Measurements from ENCODE around the gene RNF144A.

DNA sequence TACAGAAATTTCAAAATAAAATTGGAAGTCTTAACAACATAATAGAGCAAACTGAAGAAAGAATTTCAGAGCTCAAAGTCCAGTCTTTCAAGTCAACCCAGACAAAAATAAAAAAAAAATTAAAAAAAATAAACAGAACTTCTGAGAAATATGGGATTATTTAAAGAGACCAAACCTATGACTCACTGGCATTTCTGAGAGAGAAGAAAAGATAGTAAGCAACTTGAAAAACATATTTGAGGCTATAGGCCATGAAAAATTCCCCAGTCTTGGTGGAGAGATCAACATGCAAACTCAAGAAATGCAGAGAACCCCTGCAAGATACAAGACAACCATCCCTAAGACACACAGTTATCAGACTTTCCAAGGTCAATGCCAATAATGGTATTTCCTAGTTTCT lies 167.4 kb downstream of the RNF144A start:
- TF ChIP-seq, protein P1, sequence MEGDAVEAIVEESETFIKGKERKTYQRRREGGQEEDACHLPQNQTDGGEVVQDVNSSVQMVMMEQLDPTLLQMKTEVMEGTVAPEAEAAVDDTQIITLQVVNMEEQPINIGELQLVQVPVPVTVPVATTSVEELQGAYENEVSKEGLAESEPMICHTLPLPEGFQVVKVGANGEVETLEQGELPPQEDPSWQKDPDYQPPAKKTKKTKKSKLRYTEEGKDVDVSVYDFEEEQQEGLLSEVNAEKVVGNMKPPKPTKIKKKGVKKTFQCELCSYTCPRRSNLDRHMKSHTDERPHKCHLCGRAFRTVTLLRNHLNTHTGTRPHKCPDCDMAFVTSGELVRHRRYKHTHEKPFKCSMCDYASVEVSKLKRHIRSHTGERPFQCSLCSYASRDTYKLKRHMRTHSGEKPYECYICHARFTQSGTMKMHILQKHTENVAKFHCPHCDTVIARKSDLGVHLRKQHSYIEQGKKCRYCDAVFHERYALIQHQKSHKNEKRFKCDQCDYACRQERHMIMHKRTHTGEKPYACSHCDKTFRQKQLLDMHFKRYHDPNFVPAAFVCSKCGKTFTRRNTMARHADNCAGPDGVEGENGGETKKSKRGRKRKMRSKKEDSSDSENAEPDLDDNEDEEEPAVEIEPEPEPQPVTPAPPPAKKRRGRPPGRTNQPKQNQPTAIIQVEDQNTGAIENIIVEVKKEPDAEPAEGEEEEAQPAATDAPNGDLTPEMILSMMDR (IDR thresholded peaks at IDR 0.05), result no peak
- TF ChIP-seq POLR2A (IDR thresholded peaks at IDR 0.05), result no peak

Data from testis (tissue), 2 donors.